GM21786 (cell line): ENCODE data around the gene TMEM263.
"Not testable (repeated sequence)": the region's sequence is repeated elsewhere in the genome, so short reads cannot be mapped to it uniquely, and the experiment has no call there.

Experiments
- ATAC-seq: cut with Tn5 transposase; IDR thresholded peaks from one replicate; pipeline ENCODE4 v1.9.1; 2021; ENCODE audit not compliant: unreplicated experiment

The TMEM263 gene

DNA sequence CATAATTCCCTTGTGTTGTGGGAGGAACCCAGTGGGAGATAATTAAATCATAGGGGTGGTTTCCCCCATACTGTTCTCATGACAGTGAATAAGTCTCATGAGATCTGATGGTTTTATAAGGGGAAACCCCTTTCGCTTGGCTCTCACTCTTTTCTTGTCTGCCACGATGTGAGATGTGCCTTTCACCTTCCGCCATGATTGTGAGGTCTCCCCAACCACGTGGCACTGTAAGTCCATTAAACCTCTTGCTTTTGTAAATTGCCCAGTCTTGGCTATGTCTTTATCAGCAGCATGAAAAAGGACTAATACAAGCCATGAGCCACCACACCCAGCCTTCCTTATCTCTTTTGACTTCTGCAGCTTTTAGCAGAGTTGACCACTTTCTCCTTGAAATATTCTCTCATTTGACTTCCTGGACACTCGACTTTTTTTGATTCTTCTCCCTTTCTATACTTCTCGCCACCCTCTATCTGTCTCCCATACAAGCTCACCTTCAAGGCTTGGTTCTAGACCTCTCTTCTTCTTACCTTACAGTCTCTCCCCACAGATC lies 29.0 kb downstream of the TMEM263 start:
- no peak for ATAC-seq

DNA sequence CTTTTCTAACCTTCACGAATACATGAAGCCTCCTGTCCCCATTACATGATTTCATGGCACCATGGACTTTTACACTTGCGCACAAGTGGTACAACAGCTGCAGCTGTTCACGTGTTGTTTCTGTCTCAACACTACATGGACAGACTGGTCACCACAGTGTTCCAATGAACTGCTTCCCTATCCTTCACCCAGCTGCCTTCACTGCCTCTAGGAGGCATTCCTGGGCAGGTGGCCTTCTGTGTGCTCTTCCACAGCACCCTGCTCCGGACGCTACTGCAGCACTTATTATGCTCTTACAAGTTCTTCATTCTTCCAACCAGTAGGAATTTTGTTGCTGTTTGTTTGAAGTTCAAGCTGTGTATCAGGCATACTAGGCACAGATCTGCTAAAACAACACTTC lies 29.8 kb downstream of the TMEM263 start:
- ATAC-seq = no peak

DNA sequence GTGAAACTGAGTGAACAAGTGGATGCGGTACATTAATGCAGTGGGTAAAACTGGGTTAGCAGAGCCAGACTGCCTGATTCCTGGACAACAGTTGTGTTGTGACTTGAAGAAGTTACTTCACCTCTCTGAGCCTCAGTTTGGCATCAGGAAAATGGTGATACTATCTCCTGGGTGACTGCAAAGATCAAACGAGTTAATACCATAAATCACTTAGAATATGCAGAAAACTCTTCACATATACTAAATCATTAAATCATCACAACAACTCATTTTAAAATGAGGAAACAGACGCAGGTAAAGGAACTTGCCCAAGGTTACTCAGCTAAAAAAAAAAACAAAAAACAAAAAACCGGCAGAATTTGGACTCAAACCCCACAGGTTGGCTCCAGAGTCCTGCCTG lies 30.4 kb downstream of the TMEM263 start:
- ATAC-seq = no peak

DNA sequence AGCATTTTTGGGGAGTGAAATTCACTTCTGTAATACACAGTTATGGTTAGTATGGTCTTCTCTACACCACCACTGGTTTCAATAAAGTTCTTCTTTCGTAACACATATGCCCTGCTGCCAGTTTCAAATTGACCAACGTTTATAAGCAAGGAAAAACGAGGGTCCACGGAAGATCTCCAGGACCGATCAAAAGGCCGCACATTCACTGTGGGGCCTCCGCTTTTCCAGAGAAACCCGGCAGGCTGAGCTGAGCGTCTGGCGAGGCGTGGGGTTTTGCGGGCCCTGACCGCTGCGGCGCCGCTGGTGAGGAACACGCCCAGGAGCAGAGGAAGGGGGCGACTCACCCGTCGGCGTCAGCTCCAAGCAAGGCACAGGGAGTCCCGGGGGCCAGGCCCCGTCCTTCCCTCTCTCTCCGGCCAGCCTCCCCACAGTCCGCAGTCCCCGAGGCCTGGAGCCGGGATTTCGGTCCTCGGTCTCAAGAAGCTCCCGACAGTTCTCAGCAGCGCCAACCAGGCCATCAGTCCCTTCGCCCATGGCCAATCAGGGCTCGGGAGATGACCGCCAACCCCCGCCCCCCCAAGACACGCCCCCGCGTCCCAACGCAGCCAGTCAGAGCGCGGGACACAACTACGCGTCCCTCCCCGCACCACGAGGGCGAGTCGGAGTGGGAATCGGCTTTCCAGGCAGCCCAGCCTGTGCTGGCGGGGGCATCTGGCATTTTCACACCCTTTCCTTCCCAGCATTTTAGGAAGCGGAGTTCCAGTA lies 31.1 kb downstream of the TMEM263 start, which contains the start of gene MTERF2:
TSS of gene MTERF2 (minus strand) at position 522 of the 765 bp plus-strand sequence. CDS start 8,432 bp downstream, outside the sequence.
- ATAC-seq = peak; percentile 96

DNA sequence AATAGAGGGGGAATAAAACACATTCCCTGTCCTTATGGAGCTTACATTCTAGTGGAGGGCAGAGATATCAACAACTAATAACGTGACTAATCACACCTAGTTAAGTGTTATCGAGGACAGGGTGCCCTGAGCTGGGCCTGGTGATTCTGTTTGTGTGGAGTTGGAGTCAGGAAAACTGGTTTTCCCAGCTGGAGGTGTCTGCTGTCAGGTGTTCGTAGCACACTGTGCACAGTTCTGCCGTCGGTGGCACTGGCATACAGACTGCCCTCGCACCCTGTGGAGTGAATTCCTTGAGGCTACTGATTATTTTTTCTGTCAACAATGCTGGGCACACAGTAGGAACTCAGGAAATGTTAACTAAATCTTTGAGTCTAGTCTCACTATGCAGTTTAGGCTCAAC lies 32.1 kb downstream of the TMEM263 start:
- ATAC-seq = no peak

DNA sequence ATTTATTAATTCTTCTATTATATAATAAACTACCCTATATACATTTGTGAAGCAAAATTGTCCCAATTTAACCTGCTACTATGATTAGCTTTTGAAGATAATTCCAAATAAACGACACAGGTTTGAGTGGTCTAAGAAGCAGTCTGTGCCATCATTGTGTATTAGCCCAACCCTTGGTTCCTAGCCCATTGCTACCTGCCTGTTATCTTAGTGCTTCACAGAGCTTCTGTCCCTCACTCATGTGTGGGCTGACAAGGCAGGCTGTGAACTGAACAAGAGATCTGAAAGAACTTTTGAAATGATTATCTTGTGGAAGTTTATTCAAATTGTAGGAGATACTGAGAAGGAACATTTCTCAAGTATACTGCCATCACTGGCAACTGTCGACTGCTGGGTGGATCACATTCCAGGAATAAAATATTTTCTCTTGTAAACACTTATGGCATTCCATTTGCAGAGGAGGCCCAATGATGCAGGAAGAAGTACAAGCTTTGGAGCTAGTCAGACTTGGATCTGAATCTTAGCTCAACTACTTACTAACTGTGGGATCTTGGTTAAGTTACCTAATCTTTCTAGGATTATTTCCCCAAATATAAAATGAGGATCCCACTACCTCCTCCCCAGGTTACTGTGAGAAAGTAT lies 39.0 kb downstream of the TMEM263 start:
- no peak for ATAC-seq

DNA sequence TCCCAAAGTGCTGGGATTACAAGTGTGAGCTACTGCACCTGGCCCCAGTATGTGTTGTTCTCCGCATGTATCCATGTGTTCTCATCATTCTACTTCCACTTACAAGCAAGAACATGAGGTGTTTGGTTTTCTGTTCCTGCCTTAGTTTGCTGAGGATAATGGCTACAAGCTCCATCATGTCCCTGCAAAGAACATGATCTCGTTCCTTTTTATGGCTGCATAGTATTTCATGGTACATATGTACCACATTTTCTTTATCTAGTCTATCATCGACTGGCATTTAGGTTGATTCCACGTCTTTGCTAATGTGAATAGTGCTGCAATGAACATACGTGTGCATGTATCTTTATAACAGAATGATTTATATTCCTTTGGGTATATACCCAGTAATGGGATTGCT lies 40.4 kb downstream of the TMEM263 start:
- ATAC-seq = not testable (repeated sequence)

DNA sequence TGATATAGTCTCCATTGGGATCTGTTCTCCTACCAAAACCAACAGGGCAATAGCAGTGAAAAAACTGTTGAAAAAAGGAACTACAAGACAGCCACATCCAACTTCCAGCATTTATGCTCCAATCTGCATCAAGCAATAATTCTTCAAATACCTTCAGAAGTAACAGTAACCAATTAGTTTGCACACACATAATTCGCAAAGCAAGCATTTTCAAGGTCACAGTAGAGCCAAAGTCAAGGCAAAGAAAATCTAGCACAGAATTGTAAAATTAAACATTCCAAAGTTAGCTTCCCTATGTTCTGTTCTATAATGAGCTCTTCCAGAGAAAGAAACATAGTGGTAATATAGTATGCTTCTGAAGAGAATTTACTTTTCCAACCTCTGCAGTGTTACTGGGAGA lies 42.2 kb downstream of the TMEM263 start:
- ATAC-seq = no peak

DNA sequence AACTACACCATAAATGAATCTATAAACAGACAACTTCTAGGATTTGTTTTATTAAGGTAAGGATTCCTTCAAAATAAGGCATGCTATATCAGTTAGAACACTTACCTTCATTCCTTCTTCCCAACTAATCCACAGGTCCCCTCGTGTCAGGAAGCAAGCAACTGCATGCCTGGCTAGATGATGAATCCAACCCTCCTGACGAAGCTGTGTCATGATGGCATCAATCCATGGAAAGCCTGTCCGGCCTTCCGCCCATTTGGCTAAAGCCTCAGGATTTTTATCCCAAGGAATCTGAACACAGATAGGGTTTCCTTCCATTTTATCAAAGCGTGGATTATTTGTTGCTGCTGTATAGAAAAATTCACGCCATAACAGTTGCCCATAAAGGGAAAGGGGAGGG lies 43.7 kb downstream of the TMEM263 start:
- no peak for ATAC-seq

DNA sequence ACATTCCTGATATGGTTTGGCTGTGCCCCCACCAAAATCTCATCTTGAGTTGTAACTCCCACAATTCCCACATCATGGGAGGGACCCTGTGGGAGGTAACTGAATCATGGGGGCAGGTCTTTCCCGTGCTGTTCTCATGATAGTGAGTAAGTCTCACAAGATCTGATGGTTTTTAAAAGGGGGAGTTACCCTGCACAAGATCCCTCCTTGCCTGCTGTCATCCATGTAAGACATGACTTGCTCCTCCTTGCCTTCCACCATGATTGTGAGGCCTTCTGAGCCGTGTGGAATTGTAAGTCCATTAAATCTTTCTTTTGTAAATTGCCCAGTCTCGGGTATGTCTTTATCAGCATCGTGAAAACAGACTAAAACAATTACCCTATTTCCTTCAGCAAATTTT lies 47.0 kb downstream of the TMEM263 start:
- not testable (repeated sequence) for ATAC-seq

DNA sequence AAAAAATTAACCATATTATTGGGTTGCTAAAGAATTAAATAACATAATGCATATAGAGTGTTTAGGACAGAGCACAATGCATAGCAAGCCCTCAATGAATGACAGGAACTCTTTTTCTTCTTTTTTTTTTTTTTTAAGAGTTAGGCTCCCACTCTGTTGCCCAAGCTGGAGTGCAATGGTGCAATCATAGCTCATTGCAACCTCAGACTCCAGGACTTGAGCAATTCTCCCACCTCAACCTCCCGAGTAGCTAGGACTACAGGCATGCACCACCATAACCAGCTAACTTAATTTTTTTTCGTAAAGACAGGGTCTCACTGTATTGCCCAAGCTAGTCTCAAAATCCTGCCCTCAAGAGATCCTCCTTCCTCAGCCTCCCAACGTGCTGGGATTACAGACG lies 51.7 kb downstream of the TMEM263 start:
- ATAC-seq = no peak

DNA sequence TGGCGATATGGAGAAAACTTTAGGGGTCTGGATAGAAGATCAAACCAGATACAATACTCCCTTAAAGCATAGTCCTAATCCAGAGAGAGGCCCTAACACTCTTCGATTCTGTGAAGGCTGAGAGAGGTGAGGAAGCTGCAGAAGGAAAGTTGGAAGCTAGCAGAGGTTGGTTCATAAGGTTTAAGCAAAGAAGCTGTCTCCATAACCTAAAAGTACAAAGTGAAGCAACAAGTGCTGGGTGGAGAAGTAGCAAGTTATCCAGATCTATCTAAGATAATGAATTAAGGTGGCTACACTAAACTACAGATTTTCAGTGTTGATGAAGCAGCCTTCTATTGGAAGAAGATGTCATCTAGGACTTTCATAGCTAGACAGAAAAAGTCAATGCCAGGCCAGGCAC lies 55.8 kb downstream of the TMEM263 start:
- ATAC-seq = no peak

DNA sequence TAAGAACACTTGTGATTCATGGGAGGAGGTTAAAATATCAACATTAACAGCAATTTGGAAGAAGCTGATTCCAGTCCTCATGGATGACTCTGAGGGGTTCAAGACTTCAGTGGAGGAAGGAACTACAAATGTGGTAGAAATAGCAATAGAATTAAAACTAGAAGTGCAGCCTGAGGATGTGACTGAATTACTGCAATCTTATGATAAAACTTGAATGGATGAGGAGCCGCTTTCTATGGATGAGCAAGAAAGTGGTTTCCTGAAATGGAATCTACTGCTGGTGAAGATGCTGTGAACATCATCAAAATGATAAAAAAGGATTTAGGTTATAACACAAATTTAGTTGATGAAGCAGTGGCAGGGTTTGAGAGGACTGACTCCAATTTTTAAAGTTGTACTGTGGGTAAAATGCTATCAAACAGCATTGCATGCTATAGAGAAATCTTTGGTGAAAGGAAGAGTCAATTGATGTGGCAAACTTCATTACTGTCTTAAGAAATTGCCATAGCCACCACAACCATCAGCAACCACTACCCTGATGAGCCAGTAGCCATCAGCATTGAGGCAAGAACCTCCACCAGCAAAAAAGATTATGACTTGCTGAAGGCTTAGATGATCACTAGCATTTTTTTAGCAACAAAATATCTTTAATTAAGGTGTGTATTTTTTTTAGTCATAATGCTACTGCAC lies 57.2 kb downstream of the TMEM263 start:
- no peak for ATAC-seq

DNA sequence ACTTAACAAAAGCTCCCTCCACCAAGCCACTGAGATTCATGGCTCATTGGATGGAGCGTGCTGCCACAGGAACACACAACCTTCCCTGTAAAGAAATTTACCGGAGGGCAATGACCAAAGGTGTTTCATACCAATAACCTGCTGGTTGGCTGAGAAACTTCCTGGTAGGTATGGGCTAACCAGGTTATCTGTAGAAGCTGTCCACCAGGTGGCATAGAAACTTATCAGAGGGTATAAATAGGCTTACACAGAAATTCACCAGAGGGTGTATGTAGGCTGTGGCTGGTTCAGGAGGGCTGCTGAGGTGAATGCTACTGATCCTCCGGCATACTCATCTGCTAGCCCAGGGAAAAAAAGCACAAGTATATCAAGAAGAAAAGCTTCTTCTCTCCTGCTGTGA lies 58.3 kb downstream of the TMEM263 start:
- ATAC-seq = no peak

DNA sequence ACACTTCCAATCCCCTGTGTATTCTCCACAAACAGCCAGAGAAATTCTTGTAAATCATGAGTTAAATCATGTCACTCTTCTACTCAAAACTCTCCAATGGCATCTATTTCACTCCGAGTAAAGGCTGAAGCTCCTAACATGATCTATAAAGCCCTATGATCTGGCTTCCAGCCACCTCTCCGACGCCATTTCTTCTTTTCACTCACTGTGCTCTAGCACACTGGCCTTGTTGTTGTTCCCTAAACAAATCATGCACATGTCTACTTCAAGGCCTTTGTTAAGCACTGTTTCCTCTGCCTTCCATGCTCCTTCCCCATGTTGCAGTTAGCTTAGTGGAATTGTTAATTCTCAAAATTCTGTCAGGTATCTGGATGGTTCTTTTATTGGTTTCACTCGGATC lies 61.3 kb downstream of the TMEM263 start:
- no peak for ATAC-seq

DNA sequence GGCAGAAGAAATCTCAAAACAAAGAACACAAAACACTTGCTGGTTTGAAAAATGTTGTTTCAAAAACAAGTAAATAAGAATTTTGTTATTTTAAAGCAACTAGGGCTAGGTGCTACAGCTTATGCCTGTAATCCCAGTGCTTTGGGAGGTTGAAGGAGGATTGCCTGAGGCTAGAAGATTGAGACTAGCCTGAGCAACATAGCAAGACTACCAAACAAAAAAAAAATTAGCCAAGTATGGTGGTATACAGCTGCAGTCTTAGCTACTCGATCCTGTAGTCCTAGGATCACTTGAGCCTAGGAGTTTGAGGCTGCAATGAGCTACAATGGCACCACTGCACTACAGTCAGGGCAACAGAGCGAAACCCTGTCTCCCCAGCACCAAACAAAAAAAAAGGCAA lies 63.8 kb downstream of the TMEM263 start:
- ATAC-seq = no peak
